ENCODE data around the gene DPF3.

DPF3 gene

DNA sequence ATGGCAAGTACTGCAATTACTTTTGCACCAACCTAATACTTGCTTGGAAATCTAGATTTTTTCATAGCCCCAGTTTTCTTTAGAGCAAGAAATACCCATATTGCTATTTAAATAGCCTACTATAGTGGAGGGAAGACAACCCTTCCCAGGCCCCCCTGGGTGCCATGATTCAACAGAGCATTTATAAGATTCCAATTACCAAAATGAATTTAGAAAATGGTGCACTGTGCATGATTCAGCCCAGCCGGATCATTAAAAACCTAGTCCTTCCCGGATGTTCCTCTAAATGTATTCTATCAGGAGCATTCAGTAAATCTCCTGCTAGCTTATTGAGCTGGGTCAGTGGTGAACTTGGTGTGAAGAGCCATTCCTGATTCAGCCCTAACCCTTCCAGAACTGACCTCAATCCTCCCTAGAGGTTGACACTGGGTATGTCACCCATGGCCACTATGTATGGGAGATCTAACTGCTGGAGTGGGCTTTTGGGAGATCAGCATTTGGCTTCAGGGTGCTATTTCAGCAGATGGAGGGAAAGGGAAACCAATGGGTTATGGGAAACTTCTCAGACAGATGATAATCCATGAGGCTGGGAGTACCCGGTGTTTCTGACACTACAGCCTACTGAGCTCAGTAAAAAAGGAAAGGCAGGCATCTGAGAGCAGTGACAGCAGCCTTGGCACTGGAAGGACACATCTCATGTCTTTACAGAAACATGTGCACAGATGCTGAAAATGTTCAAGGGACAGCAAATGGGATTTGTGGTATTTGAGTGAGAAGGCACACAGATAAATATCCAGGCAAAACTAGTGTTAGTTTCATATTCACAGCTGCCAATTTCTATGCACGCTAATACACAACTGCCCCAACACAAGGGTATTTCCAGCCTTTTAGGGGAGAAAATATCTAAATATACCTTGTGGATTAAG lies 258.9 kb downstream of the DPF3 start:
- DNase-seq = no peak

DNA sequence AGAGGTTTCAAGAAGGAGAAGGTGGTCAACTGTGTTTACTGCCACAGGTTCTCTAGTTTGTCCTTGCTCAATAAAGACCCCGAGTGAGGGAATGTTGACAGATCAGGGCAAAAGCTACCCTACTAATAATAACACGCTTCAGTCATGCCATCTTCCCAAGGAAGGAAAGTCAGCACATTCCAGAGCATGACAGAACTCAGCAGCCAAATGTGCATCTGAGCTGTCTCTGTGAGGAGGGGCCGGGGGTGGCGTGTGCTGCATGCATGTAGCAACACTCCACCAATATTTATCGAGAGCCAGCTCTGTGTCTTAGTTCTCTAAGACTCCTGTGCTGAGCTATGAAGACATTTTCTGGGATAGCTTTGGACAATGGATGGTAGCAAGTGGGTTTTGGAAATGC lies 260.4 kb downstream of the DPF3 start:
- DNase-seq = no peak

DNA sequence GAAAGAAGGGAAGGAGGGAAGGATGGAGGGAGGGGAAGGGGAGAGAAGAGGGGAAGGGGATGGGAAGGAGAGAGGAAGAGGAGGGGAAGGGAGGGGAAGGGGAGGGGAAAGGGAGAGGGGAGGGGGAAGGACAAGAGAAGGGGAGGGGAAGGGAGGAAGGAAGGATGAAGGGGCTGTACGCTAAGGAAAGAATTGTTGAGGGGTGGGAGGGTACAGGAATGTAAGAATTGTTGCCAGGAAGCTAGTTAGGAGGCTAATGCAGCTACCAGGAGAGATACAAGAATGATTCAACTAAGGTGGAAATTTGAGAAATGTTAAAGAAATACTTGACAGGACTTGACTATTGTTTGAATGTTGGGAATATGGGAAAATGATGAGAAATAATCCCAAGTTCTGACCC lies 261.2 kb downstream of the DPF3 start:
- DNase-seq = no peak

DNA sequence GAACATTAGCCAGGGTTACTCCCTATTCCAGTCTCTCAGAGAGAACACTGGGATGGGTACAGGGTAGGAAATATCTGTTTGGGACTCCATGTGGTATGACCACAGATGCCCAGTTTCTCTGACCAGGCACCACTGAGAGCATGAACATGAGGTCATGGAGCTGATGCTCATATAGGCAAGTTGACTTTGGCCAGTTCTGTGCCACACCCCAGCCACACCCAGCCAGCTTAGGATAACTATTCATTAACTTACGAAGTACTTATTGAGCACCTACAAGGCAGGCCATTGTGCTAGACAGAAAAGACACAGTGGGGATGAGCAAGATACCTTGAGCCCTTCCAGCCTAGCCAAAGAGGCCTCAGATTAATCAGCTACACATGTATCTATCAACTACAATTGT lies 262.5 kb downstream of the DPF3 start:
- DNase-seq = no peak

DNA sequence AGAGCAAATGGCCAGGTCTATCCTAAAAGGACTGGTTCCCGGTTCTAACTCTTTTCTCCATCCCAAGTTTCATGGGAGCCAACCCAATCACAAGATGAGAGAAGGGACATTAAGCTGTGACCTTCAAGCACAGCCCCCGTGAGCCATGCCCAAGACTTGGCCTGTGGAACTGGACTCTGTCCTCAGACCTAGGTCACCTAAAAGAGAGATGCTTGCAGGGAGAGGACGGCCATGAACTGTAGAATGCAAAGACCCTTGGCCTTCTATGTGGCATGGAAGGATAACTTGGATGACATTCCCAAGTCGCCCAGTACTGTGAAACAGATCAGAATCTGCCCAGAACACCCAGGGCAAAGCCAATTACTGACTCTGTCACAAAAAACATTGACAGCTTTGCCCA lies 263.5 kb downstream of the DPF3 start:
- no peak for DNase-seq

DNA sequence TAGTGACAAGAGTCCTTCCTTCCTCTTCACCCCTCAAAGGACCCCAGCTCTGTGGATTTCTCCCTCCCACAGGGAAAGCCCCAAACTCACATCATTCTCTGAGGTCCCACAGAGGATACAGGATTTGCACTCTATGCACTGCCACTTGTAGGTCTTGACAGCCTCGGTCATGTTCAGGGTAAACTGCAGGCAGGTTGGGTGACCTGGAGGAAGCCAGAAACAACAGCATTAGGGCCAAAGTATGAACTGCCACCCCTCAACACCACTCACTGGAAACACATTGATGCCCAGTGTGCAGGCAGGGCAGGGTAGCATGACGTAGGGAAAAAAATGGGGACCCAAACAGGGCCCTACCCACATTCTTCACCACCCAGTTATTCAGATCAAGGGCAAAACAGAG lies 264.4 kb downstream of the DPF3 start:
- DNase-seq = no peak

DNA sequence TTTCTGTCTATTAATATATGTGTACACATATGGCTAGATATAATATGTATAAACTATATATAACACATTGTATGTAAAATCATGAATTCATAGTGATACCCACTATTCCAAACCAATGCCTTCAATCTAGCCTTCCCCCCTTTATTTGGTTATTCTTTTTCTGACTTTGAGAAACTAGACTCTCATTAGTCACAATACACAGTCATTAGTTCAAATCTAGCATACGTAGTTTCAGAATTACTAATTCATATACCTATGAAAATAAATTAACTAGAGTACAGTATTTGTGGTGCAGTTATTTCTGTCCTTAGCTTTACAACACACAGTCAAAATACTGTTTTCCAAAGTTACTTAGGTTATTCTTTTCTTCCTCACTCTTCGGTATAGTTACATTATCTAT lies 268.2 kb downstream of the DPF3 start:
- DNase-seq = no peak

DNA sequence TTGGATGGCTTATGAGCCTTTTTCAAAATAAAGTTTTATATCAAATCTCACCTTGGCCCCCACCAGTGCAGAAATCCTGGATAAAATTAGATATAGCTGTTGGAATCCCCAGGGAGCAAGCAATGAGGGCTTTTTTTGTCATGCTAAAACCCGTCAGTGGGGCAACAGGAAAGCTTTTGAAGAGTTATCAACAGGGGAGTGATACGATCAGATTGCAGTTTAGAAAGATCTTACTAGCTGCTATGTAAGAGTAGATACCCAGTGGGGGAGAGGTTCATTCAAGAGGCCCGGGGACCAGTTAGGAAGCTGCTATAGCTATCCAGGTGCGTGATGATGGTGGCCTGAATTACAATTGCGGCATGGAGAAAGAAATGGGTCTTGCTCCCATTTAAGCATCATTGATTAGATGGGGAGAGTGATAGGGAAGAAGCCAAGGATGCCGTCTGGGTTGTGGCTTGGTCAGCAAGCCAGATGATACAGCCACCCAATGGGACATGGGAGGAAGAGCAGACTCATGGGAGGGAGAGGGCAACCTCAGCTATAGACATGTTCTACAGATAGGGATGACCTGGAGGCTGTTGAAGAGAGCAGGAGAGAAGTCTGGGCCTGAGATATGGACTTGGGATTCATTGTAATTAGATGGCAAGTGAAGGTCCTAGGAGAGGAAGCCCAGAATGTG lies 272.4 kb downstream of the DPF3 start:
- DNase-seq = no peak

DNA sequence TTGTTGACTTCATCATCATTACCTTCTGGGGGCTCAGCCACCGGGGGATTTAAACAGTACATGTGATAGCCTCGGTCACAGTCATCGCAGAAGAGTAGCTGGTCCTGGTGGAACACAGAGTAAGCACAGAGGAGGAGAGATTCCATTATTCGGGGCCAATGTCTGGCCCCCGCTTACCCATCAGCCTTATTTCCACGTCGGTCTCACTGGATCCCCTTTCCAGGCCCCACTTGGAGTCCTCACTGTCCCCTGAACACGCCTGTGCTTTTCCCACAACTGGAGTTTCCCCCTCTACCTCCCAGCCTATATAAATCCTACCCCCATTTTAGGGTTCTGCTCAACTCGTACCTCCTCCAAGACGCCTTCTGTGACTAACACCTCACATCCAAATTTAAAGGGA lies 274.0 kb downstream of the DPF3 start:
- DNase-seq = no peak

DNA sequence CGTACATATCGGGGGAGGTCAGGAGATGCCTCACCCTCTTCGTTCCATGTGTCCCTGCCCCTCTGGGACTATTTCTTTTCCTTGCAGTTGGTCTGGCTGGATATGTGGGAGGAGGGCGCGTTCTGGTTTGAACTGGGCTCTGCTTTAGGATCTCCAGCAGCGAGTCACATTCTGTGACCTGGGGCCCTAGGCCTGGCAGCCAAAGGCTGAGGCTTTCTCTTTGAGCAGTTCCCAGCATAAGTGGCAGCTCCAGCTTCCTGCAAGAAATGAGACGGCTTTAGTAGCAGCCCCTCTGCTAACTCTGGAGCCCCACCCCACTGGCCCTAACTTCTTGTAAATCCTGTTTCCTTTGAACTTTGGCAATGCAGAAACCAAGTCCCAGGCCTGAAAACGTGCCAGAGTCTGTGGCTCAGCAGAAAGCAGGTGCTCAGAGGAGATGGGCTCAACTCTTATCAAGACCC lies 274.8 kb downstream of the DPF3 start:
- DNase-seq = no peak

DNA sequence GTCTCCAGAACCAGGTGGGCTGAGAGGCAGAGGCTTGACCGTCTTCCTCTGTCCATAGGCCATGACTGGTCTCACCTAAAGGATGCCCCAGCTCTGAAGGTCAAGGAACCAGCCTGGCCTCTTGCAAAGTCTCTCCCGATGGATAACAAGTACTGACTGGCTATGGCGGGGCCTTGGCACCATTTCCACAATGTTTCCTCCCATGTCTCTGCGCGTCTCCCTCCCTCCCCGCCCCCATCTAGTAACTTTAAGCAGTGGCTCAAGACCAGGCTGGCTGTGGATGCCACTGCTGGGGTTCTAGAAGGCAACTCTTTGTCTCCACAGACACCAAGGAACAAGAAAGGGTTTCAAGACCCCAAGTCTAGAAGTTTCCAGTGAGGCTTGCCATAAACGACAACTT lies 275.5 kb downstream of the DPF3 start:
- no peak for DNase-seq

DNA sequence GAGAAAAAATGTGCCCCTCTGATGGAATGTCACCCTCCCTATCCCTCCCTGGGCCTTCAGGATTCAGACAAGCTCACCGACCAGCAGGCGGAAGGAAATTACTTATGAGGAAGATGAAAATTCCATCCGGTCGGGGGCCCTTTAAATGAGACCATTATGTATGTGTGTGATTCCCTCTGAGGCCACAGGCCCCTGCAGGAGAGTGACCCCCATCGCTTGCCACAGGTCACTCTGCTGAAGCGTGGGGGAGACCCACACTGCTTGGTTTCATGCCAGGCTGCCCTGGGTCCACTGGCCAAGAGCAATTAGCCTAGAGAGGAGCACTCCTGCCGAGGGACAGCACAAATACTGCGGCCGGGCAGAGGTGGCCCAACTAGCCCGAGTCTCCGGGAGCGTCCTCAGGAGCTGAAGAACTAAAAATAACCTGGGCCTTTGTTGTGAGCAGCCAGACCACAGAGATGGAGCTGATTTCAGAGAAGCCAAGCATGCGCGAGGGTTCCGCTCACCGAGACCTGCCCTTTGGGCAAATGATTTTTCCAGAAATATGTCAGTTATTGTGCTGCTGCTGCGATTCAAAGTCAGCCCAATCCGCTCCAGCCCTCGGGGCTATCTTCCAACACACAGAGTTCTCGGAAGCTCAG lies 276.4 kb downstream of the DPF3 start:
- DNase-seq = no peak

DNA sequence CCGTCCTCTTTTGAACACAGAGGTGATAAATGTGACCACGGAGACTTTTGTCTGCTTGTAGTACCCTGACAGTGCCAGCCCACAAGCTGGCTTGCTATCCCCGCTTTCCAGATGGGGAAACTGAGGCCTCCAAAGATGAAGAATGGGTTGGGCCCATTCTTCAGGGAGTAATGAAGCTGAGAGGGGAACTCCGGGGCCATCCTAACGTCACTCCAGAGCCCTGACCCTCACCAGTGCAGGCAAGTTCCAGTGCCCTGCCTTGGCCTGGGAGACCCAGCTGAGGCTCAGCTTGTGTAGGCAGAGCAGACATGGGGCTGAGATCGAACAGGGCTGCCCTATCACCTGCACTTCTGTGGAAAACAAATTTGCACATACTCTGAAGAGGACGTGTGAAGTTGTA lies 277.1 kb downstream of the DPF3 start:
- DNase-seq = no peak

DNA sequence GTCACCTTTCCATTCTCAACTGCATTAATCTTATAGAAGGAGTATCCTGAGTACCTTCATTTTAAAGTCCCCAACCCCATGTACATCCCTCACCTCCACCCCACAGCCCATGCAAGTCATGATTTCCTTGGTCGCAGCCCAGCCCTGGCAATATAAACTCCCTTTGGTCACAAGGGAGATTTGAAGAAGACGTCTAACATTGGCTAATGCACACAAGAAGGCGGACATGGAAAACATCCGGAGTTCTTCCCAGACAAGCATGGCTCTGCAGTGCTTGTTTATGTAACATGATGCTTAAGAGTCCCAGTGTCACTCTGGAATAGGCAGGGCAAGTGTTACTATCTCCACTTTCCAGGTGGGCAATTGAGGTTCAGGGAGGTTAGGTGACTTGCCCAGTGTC lies 277.6 kb downstream of the DPF3 start:
- DNase-seq = no peak

DNA sequence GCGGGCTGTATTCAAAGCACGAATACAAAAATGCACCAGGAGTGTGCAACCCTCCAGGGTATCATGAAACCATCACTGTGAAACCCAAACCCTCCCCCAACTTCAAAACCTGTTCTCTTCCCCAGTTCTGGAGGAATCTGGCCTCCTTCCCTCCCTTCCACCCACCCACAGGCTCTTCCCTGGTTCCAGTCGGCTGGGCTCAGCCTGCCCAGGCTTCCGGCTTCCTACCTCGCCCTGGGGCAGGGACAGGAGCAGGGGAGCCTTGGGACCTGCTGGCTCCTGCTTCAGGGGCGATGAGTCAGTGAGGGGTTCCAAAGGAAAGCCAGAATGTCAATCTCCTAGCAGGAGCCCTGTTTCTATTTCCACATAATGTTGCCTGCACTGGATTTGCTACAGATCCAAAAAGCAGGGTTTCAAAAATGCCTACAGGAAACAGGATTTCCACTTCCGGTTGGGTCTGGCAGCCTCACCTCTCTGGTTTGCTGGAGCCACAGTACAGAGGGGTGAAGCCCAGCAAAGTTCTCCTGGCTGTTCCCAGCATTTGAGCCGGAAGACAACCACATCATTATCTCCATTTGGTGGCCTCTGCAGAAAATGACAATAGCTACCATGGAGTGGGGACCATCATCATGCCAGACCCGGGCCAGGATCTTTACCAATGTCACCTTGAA lies 278.3 kb downstream of the DPF3 start:
- peak in 1 of 2 donors; percentile 14 for DNase-seq

DNA sequence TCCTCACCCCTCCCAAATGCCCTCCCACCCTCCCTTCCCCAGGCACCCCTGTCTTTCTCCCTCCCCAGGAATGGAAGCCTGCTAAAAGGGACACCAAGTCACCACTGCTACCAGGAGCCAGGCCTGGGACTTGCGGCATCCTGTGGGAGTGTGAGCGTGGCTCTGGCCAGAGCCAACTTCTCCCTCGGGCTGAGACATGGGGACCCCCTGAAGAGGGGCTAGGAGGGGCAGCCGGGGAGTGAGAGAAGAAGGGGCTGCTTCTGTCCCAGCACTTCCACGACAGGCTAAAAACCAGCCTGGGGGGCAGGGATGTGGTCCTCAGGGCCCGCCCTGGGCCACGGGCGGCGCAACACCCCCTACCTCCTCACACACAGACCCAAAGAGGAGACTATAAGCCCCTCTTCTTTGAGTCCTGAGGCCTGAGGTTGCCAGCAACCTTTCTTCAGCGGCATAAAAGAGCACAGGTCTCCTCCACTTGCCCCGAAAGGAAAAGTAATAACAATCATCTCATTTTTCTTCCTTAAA lies 278.9 kb downstream of the DPF3 start:
- DNase-seq = no peak

DNA sequence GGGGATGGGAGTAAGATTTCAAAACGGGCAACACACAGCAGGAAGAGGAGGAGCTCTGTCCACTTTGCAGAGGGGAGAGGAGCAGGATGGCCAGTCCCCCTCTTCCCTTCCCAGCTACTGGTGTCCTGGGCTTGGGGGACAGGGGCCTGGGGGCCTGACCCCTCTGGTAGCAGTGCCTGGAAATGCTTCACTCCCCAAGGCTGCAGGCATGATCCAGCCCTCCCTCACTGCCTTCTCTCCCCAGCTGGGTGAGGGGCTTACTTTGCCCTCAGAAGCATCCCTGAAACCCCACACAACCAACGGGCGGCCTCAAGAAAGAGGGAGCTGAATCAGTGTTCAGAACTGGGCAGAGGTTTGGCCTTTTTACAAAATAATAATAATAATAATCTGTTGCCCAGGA lies 279.5 kb downstream of the DPF3 start:
- DNase-seq = no peak

DNA sequence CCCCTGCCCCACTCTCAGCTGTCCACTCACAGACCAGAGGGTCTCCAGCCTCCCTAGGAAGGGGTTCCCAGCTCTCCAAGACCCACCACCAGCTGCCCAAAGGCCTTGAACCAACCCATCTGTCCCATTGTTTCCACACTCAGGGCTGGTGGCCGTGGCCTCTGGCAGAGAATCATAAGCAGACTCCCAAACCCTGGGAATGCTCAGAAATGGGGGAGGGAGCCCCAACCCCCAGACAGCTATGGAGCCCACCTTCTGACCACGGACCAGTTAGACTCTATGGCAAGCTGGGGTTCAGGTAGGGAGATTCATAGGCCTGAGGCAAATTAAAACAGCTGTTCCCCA lies 280.0 kb downstream of the DPF3 start:
- no peak for DNase-seq

DNA sequence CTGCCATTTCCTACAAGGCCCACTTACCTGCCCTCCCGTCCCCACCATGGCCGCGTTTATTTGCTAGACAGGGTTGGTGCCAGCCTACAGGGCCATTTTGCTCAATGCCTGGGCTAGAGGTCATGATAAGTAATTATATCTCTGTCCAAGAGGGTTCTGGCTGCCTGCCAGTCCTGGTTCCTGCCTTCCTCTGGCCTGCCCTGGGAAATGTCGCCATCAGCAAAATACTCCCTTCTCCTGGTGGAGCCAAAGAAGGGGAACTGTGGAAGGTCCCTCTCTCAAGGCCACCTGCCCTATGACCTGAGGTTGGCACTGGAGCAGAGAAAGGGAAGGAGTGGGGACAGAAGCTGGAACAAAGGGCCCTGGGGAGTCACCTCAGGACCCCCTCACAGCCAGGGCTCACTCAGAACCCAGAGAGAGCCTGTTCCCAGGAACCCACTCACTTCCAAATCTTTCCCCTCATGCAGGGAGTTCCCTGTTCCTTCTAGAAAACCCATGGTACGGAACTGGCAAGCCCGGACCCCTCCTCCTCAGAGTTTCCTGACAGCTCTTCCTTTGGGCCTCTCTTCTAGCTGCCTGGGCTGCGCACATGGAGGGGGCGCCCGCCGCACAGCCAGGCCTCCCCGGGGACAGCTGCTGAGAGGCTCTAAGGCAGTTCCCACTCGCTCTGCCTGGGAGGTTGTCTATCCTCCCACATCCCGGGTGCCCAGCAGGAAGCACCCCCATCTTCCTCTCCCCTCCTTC lies 280.5 kb downstream of the DPF3 start:
- no peak for DNase-seq

DNA sequence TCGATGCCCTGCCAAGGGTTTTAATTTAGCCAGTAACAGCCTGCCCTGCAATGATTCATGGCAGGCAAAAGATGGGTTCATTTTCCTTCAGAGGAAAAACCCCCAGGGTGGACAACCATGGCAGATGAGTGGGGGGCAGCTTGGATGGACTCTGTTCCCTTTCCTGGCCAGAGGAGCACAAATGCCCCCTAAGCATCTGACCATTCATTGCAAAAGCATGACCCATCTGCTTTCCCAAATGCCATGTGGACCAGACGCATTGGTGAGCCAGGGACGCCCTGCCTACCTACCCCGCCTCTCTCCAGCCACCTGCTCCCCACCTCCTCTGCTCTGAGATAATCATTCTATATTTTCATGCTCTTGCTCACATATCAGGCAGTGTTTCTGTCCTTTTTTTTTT lies 281.9 kb downstream of the DPF3 start:
- DNase-seq = peak in 1 of 2 donors; percentile 25

DNA sequence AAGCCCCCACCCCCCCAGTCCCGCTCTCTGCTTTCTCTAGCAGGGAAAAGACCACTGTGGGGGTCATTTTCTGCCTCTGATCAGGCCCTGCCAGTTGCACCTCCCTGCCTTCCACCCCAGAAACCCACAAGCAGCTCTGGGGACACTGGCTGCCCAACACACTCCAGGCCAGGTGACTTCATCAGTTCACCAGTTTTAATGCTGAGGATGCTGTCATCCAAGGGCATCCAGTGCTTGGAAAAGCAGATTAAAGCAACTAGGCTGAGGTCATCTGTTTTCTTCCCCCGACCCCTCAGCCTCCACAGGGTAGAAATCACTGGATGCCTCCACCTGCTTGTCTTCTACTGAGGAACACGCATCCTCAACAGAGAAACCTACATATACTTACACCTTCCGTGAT lies 282.4 kb downstream of the DPF3 start:
- DNase-seq = no peak

DNA sequence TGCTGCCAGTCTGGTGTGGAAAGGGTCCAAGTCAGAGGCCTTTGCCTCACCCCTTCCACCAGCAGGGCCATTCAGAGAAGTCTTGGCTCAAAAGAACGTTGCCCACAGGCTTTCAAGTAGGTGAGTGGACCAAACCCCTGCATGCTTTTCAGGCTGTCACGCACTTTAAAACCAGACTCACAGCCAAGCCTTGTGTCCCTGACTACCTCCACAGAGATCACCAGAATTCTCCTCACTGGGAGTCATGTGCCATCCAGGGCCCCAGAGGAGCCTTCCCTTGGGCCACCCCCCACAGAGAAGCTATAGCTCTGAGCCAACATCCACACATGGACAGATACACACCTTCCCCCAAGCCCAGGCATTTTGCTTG lies 283.1 kb downstream of the DPF3 start:
- DNase-seq = no peak
